Neural cell (in vitro differentiated cells): ENCODE measurements around the gene VAV3.

Experiments used
- CTCF ChIP-seq: fragments of 450-650 bp; IDR thresholded peaks from 2 replicates; pipeline ENCODE4 v1.5.1; 2014; ENCODE audit warnings: antibody characterized with exemption, mild to moderate bottlenecking, moderate library complexity; ENCODE audit not compliant: poor library complexity, severe bottlenecking
- EP300 ChIP-seq: fragments of 450-650 bp; conservative IDR thresholded peaks from 2 replicates; pipeline ENCODE4 v1.6.1; 2014; ENCODE audit warnings: antibody characterized with exemption, mild to moderate bottlenecking, moderate library complexity; ENCODE audit not compliant: poor library complexity, severe bottlenecking
- EZH2 ChIP-seq: fragments of 200-600, 300-800 bp; shearing (Covaris generic), sonication (generic); IDR thresholded peaks from 2 replicates; pipeline ENCODE4 v1.6.1; 2014; ENCODE audit warnings: antibody characterized with exemption, low read length, borderline replicate concordance, mild to moderate bottlenecking; ENCODE audit not compliant: insufficient read depth, poor library complexity, severe bottlenecking
- RAD21 ChIP-seq: fragments of 450-650 bp; conservative IDR thresholded peaks from 2 replicates; pipeline ENCODE4 v1.6.1; 2014; ENCODE audit warnings: antibody characterized with exemption, mild to moderate bottlenecking, moderate library complexity
- REST ChIP-seq: IDR thresholded peaks from 2 replicates; pipeline ENCODE4 v1.6.1; 2012; ENCODE audit warnings: borderline replicate concordance

GRCh38 chr1:107807405-107807804 is 157.6 kb downstream of the VAV3 start:
- TF ChIP-seq CTCF (no peak), RAD21 (no peak), EP300 (no peak), REST (no peak), EZH2 (no peak)
